ENCODE measurements around the gene RSRC1.
"Not testable (repeated sequence)": the region's sequence is repeated elsewhere in the genome, so short reads cannot be mapped to it uniquely, and the experiment has no call there.

RSRC1 gene

GRCh38 chr3:158109804-158110657 lies at the start of gene RSRC1:
TSS of gene RSRC1 (plus strand) at chr3:158110089. CDS start at chr3:158122105, 12,016 bp downstream.
- DNase-seq: peak; percentile 83 to 86

GRCh38 chr3:158065574-158065973 lies 44.3 kb upstream of the RSRC1 start:
- DNase-seq: not testable (repeated sequence)

- no peak for DNase-seq
These were observed 37.1 kb upstream of the RSRC1 start for GRCh38 chr3:158072790-158073189.

- DNase-seq: no peak
These were observed 35.3 kb upstream of the RSRC1 start for GRCh38 chr3:158074591-158074990.

- no peak for DNase-seq
These were observed 30.3 kb upstream of the RSRC1 start for GRCh38 chr3:158079599-158079998.

GRCh38 chr3:158084651-158085050 lies 25.2 kb upstream of the RSRC1 start:
- no peak for DNase-seq

- no peak for DNase-seq
These were observed 24.5 kb upstream of the RSRC1 start for GRCh38 chr3:158085358-158085757.

- DNase-seq: no peak
These were observed 24.0 kb upstream of the RSRC1 start for GRCh38 chr3:158085931-158086330.

- DNase-seq: no peak
These were observed 23.5 kb upstream of the RSRC1 start for GRCh38 chr3:158086361-158086760.

- no peak for DNase-seq
These were observed 23.1 kb upstream of the RSRC1 start for GRCh38 chr3:158086776-158087175.

- DNase-seq: no peak
These were observed 18.4 kb upstream of the RSRC1 start for GRCh38 chr3:158091531-158091930.

- no peak for DNase-seq
These were observed 16.4 kb upstream of the RSRC1 start for GRCh38 chr3:158093526-158093925.

GRCh38 chr3:158094235-158095110 lies 15.4 kb upstream of the RSRC1 start:
- peak in 1 of 2 experiments; percentile 24 for DNase-seq

- DNase-seq: peak in 1 of 2 experiments; percentile 18
These were observed 14.6 kb upstream of the RSRC1 start for GRCh38 chr3:158095111-158095813.

- DNase-seq: peak in 1 of 2 experiments; percentile 19
These were observed 13.8 kb upstream of the RSRC1 start for GRCh38 chr3:158095814-158096704.

- DNase-seq: no peak
These were observed 12.8 kb upstream of the RSRC1 start for GRCh38 chr3:158097081-158097592.

GRCh38 chr3:158097593-158098308 lies 12.1 kb upstream of the RSRC1 start:
- peak; percentile 80 to 85 for DNase-seq

GRCh38 chr3:158098309-158098639 lies 11.6 kb upstream of the RSRC1 start:
- DNase-seq: no peak

GRCh38 chr3:158098834-158099424 lies 11.0 kb upstream of the RSRC1 start:
- no peak for DNase-seq

GRCh38 chr3:158100681-158101080 lies 9.2 kb upstream of the RSRC1 start:
- DNase-seq: no peak
